ENCODE results near the gene CIZ1.
"Not testable (repeated sequence)": the region's sequence is repeated elsewhere in the genome, so short reads cannot be mapped to it uniquely, and the experiment has no call there.

The CIZ1 gene, protein sequence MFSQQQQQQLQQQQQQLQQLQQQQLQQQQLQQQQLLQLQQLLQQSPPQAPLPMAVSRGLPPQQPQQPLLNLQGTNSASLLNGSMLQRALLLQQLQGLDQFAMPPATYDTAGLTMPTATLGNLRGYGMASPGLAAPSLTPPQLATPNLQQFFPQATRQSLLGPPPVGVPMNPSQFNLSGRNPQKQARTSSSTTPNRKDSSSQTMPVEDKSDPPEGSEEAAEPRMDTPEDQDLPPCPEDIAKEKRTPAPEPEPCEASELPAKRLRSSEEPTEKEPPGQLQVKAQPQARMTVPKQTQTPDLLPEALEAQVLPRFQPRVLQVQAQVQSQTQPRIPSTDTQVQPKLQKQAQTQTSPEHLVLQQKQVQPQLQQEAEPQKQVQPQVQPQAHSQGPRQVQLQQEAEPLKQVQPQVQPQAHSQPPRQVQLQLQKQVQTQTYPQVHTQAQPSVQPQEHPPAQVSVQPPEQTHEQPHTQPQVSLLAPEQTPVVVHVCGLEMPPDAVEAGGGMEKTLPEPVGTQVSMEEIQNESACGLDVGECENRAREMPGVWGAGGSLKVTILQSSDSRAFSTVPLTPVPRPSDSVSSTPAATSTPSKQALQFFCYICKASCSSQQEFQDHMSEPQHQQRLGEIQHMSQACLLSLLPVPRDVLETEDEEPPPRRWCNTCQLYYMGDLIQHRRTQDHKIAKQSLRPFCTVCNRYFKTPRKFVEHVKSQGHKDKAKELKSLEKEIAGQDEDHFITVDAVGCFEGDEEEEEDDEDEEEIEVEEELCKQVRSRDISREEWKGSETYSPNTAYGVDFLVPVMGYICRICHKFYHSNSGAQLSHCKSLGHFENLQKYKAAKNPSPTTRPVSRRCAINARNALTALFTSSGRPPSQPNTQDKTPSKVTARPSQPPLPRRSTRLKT

DNA sequence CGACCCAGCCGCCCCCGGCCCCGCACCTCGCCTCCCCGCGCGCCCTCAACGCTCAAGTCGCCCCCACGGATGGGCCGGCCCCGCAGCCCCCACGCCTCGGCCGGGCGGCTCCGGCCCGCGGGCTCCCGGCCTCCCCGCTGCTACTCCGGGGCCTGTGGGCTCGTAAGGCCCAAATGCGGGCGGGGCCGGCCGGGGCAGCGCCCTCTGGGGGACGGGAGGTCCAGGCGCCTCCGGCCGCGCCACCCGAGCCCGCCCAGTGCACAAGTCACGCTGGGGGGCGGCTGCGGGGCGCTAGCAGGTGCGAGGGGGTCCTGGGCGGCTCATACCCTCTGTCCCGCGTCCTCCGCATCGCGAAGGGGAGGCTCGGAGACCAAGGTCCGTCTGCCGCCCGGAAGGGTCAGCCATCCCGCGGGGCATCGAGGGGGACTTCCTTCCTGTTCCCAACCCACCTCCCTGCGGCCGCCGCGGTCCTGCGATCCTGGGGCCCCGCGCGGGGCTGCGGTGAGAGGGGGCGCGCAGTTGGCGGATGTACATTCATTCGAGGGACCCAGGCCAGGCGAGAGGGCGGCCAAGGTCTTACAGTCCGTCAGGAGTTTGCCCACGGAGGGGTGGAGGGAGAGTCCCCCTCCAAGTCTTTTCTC lies at the start of gene CIZ1:
Gene CIZ1 (minus strand): TSS at position 167 of the 641 bp plus-strand sequence. CDS start 715 bp downstream, outside the sequence.
- H3K9ac ChIP-seq (ENCODE audit: low read length in 2 of 2), result peak within 1 kb of the TSS; percentile 95 to 96
- peaks cover 22% of the 10 kb centered on the region for H3K4me1 ChIP-seq (ENCODE audit: control insufficient read depth, insufficient read depth, low read length)
- peaks cover 4 to 10% of the 10 kb centered on the region in 2 donors for H3K36me3 ChIP-seq (ENCODE audit: control insufficient read depth in 2 of 2, insufficient read depth in 2 of 2, low read length in 2 of 2)
- H3K4me3 ChIP-seq (ENCODE audit: low read length in 2 of 2), result peak within 1 kb of the TSS; percentile 84 to 91
- H3K27ac ChIP-seq (ENCODE audit: low read length), result peak within 1 kb of the TSS; percentile 76
- no peaks in the 10 kb centered on the region for H3K27me3 ChIP-seq (ENCODE audit: control insufficient read depth in 1 of 2, insufficient read depth in 2 of 2, low read length in 2 of 2)
- no peaks in the 10 kb centered on the region for H3K9me3 ChIP-seq (ENCODE audit: control insufficient read depth in 2 of 2, low read length in 2 of 2)

DNA sequence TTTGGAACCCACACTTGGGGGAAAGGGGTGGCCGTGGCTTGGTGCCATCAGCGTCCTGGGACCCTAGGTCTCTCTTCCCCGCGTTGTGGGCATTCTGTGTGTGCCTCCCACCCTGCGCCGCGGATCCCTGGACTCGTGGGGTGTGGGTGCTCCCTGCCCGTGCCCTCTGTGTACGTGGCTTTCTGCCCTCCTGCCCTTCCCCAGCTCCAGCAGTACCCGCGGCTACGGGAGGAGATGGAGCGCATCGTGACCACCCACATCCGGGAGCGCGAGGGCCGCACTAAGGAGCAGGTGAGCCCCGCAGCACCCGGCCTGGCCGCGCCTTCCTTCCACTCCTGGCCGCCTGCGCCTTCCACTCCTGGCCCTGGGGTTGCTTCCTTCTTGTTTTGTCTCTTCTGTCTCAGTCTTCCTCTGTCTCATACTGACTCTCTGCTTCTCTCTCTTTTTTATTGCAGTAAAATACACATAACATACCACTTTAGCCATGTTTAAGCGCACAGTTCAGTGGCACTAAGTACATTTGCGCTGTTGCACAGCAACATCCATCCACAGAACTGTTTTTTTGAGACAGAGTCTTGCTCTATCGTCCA lies 42.5 kb upstream of the CIZ1 start:
- Histone ChIP-seq H3K4me1 (ENCODE audit: control insufficient read depth, insufficient read depth, low read length) (no peaks in the 10 kb centered on the region), H3K36me3 (ENCODE audit: control insufficient read depth in 2 of 2, insufficient read depth in 2 of 2, low read length in 2 of 2) (no peaks in the 10 kb centered on the region), H3K4me3 (ENCODE audit: low read length in 2 of 2) (no peak overlapping the region), H3K27me3 (ENCODE audit: control insufficient read depth in 1 of 2, insufficient read depth in 2 of 2, low read length in 2 of 2) (no peaks in the 10 kb centered on the region), H3K9me3 (ENCODE audit: control insufficient read depth in 2 of 2, low read length in 2 of 2) (no peaks in the 10 kb centered on the region), H3K27ac (ENCODE audit: low read length) (no peak overlapping the region), H3K9ac (ENCODE audit: low read length in 2 of 2) (no peak overlapping the region)

DNA sequence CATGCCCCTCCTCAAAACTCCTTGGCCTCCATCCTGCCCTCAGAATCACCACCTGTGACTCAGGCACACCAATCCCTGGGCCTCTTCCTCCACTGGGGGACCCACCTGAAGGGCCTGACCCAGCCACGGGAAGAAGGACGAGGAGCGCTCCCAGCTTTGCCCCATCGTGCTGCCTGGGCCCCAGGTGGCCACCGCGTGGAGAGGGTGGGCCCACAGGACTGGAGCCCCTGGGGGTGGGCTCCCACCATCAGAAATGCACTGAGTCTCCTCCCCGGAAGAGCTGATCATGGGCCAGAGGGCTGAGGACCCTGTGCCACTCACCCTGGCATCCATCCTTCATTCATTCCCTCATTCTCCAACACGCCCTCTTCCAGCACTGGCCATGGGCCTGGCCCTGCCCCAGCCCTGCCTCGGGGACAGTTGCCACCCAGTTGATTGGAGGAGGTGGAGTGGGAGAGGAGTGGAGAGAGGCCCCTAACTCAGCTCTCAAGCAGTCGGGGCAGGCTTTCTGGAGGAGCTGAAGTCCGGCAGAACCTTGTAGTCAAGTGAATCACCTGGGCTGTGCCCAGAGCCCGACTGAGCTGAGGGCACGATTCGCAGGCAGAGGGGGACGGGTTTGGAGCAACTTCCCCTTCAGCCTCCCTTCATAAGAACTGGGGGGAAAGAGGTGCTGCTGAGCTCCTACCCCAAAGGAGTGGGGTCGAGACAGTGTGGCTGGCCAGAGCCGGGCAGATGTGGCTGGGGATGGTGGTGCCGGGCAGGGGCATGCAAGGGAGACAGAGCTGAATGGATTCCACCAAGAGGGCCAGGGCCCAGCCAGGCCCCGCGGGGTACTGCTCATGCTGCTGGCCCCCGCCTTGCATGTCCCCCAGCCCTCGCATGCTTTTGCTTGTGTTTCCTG lies 41.4 kb upstream of the CIZ1 start:
- Histone ChIP-seq H3K27me3 (ENCODE audit: control insufficient read depth in 1 of 2, insufficient read depth in 2 of 2, low read length in 2 of 2) (no peaks in the 10 kb centered on the region), H3K4me1 (ENCODE audit: control insufficient read depth, insufficient read depth, low read length) (no peaks in the 10 kb centered on the region), H3K9me3 (ENCODE audit: control insufficient read depth in 2 of 2, low read length in 2 of 2) (no peaks in the 10 kb centered on the region), H3K4me3 (ENCODE audit: low read length in 2 of 2) (no peak overlapping the region), H3K27ac (ENCODE audit: low read length) (no peak overlapping the region), H3K9ac (ENCODE audit: low read length in 2 of 2) (no peak overlapping the region), H3K36me3 (ENCODE audit: control insufficient read depth in 2 of 2, insufficient read depth in 2 of 2, low read length in 2 of 2) (no peaks in the 10 kb centered on the region)

DNA sequence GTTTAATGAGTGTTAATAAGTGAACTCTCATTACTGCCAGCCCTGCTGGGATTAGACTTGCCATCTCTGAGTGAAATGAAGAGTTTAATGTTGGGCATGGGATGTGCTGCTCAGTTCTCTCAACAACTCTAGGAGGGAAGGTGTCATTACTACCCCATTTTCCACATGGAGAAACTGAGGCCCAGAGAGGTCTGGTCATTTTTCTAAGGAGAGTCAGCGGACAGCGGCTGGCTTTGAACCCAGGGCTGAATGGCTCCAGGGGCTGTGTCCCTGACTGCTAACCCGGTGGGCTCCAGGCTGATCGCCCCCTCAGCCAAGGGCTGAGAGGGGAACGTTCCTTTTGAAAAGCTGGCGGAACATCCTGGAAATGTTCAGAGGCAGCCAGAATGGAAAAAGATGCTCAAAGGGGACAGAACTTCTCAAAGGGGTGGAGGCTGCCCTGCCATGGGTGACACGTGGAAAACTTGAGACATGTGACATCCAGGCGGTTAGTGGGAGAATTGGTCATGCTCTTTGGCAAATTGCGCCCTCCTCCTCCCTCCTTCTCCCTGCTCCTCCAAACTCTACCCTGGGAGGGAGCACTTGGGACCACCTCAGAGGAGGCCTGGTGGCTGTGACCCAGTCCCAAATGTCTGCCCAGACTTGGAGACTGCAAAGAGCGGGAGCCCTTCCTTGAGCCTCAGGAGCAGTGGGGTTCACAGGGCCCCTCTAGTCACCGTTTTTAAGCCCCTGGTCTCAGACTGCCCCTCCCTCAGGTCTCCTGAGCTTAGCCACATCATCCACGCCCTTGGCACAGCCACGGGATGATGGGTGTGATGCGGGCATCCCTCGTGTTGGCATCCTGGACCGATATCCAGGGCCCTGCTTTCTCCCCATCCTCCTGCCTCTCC lies 40.5 kb upstream of the CIZ1 start:
- no peak overlapping the region for H3K9ac ChIP-seq (ENCODE audit: low read length in 2 of 2)
- no peaks in the 10 kb centered on the region for H3K9me3 ChIP-seq (ENCODE audit: control insufficient read depth in 2 of 2, low read length in 2 of 2)
- no peaks in the 10 kb centered on the region for H3K4me1 ChIP-seq (ENCODE audit: control insufficient read depth, insufficient read depth, low read length)
- H3K4me3 ChIP-seq (ENCODE audit: low read length in 2 of 2), result no peak overlapping the region
- no peak overlapping the region for H3K27ac ChIP-seq (ENCODE audit: low read length)
- no peaks in the 10 kb centered on the region for H3K36me3 ChIP-seq (ENCODE audit: control insufficient read depth in 2 of 2, insufficient read depth in 2 of 2, low read length in 2 of 2)
- H3K27me3 ChIP-seq (ENCODE audit: control insufficient read depth in 1 of 2, insufficient read depth in 2 of 2, low read length in 2 of 2), result no peaks in the 10 kb centered on the region

DNA sequence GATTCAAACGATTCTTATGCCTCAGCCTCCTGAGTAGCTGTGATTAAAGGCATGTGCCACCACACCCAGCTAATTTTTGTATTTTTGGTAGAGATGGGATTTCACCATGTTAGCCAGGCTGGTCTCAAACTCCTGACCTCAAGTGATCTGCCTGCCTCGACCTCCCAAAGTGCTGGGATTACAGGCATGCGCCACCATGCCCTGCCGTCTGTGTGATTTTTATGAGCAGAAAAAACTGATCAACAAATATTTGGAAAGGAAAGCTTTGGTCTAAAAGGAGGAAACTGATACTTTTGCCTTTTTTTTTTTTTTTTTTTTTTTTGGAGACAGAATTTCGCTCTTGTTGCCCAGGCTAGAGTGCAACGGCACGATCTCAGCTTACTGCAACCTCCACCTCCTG lies 39.5 kb upstream of the CIZ1 start:
- not testable (repeated sequence) for H3K36me3 ChIP-seq (ENCODE audit: control insufficient read depth in 2 of 2, insufficient read depth in 2 of 2, low read length in 2 of 2); H3K27ac ChIP-seq (ENCODE audit: low read length); H3K4me3 ChIP-seq (ENCODE audit: low read length in 2 of 2); H3K27me3 ChIP-seq (ENCODE audit: control insufficient read depth in 1 of 2, insufficient read depth in 2 of 2, low read length in 2 of 2); H3K4me1 ChIP-seq (ENCODE audit: control insufficient read depth, insufficient read depth, low read length); H3K9ac ChIP-seq (ENCODE audit: low read length in 2 of 2); H3K9me3 ChIP-seq (ENCODE audit: control insufficient read depth in 2 of 2, low read length in 2 of 2)

DNA sequence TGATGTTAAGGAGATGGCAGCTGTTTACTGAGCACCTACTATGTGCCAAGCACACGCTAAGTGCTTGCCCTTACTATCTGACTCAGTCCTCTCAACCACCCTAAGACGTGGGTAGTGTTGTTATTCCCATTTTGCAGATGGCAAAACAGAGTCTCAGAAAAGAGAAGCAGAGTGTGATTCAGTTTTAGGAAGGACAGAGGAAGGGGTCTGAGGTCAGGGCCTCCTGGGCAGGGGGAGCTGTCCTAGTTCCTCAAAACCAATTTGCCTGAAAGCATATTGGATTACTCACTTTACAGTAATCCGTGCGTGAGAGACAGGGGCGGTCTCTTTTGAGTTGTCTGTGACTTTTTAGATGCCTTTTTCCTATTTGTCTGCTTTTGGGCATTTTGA lies 35.0 kb upstream of the CIZ1 start:
- no peaks in the 10 kb centered on the region for H3K27me3 ChIP-seq (ENCODE audit: control insufficient read depth in 1 of 2, insufficient read depth in 2 of 2, low read length in 2 of 2)
- H3K4me3 ChIP-seq (ENCODE audit: low read length in 2 of 2), result no peak overlapping the region
- no peak overlapping the region for H3K27ac ChIP-seq (ENCODE audit: low read length)
- no peaks in the 10 kb centered on the region for H3K4me1 ChIP-seq (ENCODE audit: control insufficient read depth, insufficient read depth, low read length)
- H3K36me3 ChIP-seq (ENCODE audit: control insufficient read depth in 2 of 2, insufficient read depth in 2 of 2, low read length in 2 of 2), result no peaks in the 10 kb centered on the region
- no peak overlapping the region for H3K9ac ChIP-seq (ENCODE audit: low read length in 2 of 2)
- H3K9me3 ChIP-seq (ENCODE audit: control insufficient read depth in 2 of 2, low read length in 2 of 2), result no peaks in the 10 kb centered on the region

DNA sequence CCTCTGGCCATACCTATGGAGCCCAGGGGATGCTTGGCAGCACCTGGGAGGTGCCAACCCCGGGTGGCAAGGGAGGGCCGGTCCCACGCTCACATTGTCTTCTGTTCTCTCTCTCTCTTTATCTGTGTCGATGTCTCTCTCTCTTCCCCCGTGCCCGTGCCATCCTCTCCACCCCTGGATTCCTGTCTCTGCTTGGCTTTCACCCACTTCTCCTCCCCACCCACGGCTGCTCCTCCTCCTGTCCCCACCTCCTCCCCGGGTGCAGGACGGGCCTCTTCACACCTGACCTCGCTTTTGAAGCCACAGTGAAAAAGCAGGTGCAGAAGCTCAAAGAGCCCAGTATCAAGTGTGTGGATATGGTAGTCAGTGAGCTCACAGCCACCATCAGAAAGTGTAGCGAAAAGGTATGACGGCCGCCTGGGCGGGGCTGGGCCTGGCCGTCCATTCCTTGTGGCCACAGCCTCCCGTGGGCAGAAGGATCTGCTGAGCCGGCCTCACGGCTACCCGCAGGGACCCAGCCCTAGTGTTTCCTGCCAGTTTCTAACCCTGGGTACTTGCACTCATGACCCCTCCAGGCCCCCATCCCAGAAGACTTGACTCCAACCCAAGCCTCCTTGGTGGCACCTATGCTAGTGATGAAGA lies 34.5 kb upstream of the CIZ1 start:
- no peaks in the 10 kb centered on the region for H3K27me3 ChIP-seq (ENCODE audit: control insufficient read depth in 1 of 2, insufficient read depth in 2 of 2, low read length in 2 of 2)
- no peak overlapping the region for H3K27ac ChIP-seq (ENCODE audit: low read length)
- H3K4me1 ChIP-seq (ENCODE audit: control insufficient read depth, insufficient read depth, low read length), result no peaks in the 10 kb centered on the region
- no peaks in the 10 kb centered on the region for H3K9me3 ChIP-seq (ENCODE audit: control insufficient read depth in 2 of 2, low read length in 2 of 2)
- no peak overlapping the region for H3K4me3 ChIP-seq (ENCODE audit: low read length in 2 of 2)
- H3K9ac ChIP-seq (ENCODE audit: low read length in 2 of 2), result no peak overlapping the region
- no peaks in the 10 kb centered on the region for H3K36me3 ChIP-seq (ENCODE audit: control insufficient read depth in 2 of 2, insufficient read depth in 2 of 2, low read length in 2 of 2)

DNA sequence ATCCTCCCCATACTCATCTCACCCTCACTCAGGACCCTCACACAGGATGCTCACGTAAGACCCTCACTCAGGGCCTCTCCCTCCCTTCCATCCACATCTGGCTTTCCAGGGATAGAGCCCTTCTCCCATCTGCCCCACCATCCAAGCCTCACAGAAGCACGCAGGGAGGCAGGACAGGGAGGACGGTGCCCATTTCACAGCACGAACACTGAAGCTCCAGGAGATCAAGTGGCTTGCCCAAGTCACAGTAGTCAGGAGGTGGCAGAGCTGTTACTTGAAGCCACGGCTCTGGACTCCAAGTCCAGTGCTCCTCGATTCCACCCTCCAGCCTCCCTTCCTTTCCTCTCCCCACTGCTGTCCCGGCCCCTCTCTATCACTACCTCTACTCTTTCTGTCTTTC lies 33.5 kb upstream of the CIZ1 start:
- H3K4me1 ChIP-seq (ENCODE audit: control insufficient read depth, insufficient read depth, low read length), result no peaks in the 10 kb centered on the region
- no peak overlapping the region for H3K9ac ChIP-seq (ENCODE audit: low read length in 2 of 2)
- no peak overlapping the region for H3K27ac ChIP-seq (ENCODE audit: low read length)
- H3K27me3 ChIP-seq (ENCODE audit: control insufficient read depth in 1 of 2, insufficient read depth in 2 of 2, low read length in 2 of 2), result no peaks in the 10 kb centered on the region
- H3K36me3 ChIP-seq (ENCODE audit: control insufficient read depth in 2 of 2, insufficient read depth in 2 of 2, low read length in 2 of 2), result no peaks in the 10 kb centered on the region
- H3K9me3 ChIP-seq (ENCODE audit: control insufficient read depth in 2 of 2, low read length in 2 of 2), result no peaks in the 10 kb centered on the region
- no peak overlapping the region for H3K4me3 ChIP-seq (ENCODE audit: low read length in 2 of 2)
